HCT116 (cell line): ENCODE data around the gene AGAP1. TPM values are rescaled to one million over a fixed set of nuclear protein-coding genes. Genes with fewer than 3 reads are reported as not detected.
A peak's percentile ranks its signal among the peaks of the same experiment; 100 is the strongest.

ENCODE experiments used
- ATAC-seq: fragments of 200-7000 bp; cut with Tn5 transposase; 2 replicates; pipeline ENCODE4 v1.9.1; 2020; ENCODE audit warnings: mild to moderate bottlenecking, moderate library complexity
- BruUV-seq: library from RNA; stranded (reverse); fragments of 400-500 nt; replicated peaks from 2 replicates; lab custom pipeline; 2021; lab: Mats Ljungman, UMichigan
- CTCF ChIA-PET: fragments of 300-600 bp; sonication (Branson Sonifier 250); formaldehyde crosslinking; loops from one replicate; lab custom pipeline; 2021; ENCODE audit warnings: antibody characterized with exemption; lab: Charles Lee
- POLR2A ChIA-PET: fragments of 300-600, 350-600 bp; sonication (Branson Sonifier 250); formaldehyde crosslinking; loops from one replicate; lab custom pipeline; 2021; ENCODE audit warnings: antibody characterized with exemption; lab: Charles Lee
- RAD21 ChIA-PET, 2 experiments: fragments of 300-600 bp; sonication (Branson Sonifier 250); formaldehyde crosslinking; loops; one replicate each; lab custom pipeline; 2023; ENCODE audit warnings: low total read pairs in 2 of 2; ENCODE audit not compliant: uncharacterized antibody in 2 of 2, unreplicated experiment in 2 of 2, low non-redundant PET in 1 of 2; lab: Charles Lee
- DNase-seq: peaks from one replicate; pipeline ENCODE4 v3.0.0-alpha.2; 2010; ENCODE audit warnings: low read depth, low spot score
- H2AFZ ChIP-seq: fragments of 200-600 bp; shearing (Covaris generic), sonication (generic); 2 replicates; pipeline ENCODE4 v1.6.1; 2017; ENCODE audit warnings: low read depth, mixed run types, mixed read lengths, antibody characterized with exemption, low read length; ENCODE audit not compliant: poor library complexity, severe bottlenecking
- H3K27ac ChIP-seq: 2 replicates; pipeline ENCODE4 v1.5.1; 2012; ENCODE audit warnings: low read depth, low read length
- H3K27me3 ChIP-seq: fragments of 200-600 bp; sonication (generic); 2 replicates; pipeline ENCODE4 v1.6.1; 2016; ENCODE audit warnings: mixed run types, low read length, mixed read lengths; ENCODE audit not compliant: insufficient read depth
- H3K36me3 ChIP-seq, 2 experiments: fragments of 200-500 bp in 1 of 2; fragments of 200-600 bp in 1 of 2; sonication (Bioruptor generic) in 1 of 2; sonication (generic) in 1 of 2; 2 replicates each; pipeline versions ENCODE4 v1.5.1 to v1.6.1; 2014 to 2016; ENCODE audit warnings: low read length in 2 of 2, inconsistent platforms in 1 of 2, mixed read lengths in 1 of 2, mixed run types in 1 of 2; ENCODE audit not compliant: insufficient read depth in 2 of 2, control insufficient read depth in 1 of 2
- H3K4me1 ChIP-seq, 2 experiments: fragments of 200-600 bp in 1 of 2; sonication (generic) in 1 of 2; 2 replicates each; pipeline versions ENCODE4 v1.5.1 to v1.6.1; 2012 to 2017; ENCODE audit warnings: low read length in 2 of 2, inconsistent platforms in 1 of 2, mild to moderate bottlenecking in 1 of 2, mixed read lengths in 1 of 2, mixed run types in 1 of 2, moderate library complexity in 1 of 2; ENCODE audit not compliant: insufficient read depth in 2 of 2, control insufficient read depth in 1 of 2
- H3K4me2 ChIP-seq: fragments of 200-600 bp; sonication (generic); 2 replicates; pipeline ENCODE4 v1.6.1; 2017; ENCODE audit warnings: mixed run types, low read length, mixed read lengths
- H3K4me3 ChIP-seq, 2 experiments: fragments of 200-600 bp in 1 of 2; sonication (generic) in 1 of 2; replicated peaks in 1 of 2; 2 replicates each; pipeline ENCODE4 v1.5.1; 2011 to 2016; ENCODE audit warnings: low read length in 2 of 2, control low read depth in 1 of 2, low read depth in 1 of 2, mild to moderate bottlenecking in 1 of 2, mixed read lengths in 1 of 2, mixed run types in 1 of 2
- H3K79me2 ChIP-seq: fragments of 200-600 bp; sonication (generic); 2 replicates; pipeline ENCODE4 v1.6.1; 2017; ENCODE audit warnings: mild to moderate bottlenecking, mixed run types, low read length, moderate library complexity, mixed read lengths; ENCODE audit not compliant: insufficient read depth
- H3K9ac ChIP-seq: fragments of 200-600 bp; sonication (generic); 2 replicates; pipeline ENCODE4 v1.6.1; 2016; ENCODE audit warnings: low read length, mixed read lengths
- H3K9me2 ChIP-seq: fragments of 200-600 bp; sonication (generic), shearing (Covaris generic); 2 replicates; pipeline ENCODE4 v1.6.1; 2017; ENCODE audit warnings: mixed run types, mild to moderate bottlenecking, moderate library complexity; ENCODE audit not compliant: insufficient read depth
- H3K9me3 ChIP-seq, 2 experiments: fragments of 200-500 bp in 1 of 2; fragments of 200-600 bp in 1 of 2; sonication (Bioruptor generic) in 1 of 2; sonication (generic) in 1 of 2; 2 replicates each; pipeline ENCODE4 v1.6.1; 2014 to 2017; ENCODE audit warnings: low read length in 2 of 2, mixed read lengths in 2 of 2, inconsistent platforms in 1 of 2, low read depth in 1 of 2, mild to moderate bottlenecking in 1 of 2, mixed run types in 1 of 2, moderate library complexity in 1 of 2; ENCODE audit not compliant: control insufficient read depth in 1 of 2, insufficient read depth in 1 of 2
- H4K20me1 ChIP-seq: fragments of 200-600 bp; sonication (generic), shearing (Covaris generic); 2 replicates; pipeline ENCODE4 v1.6.1; 2017; ENCODE audit warnings: mixed run types, mild to moderate bottlenecking, moderate library complexity; ENCODE audit not compliant: insufficient read depth
- ATF3 ChIP-seq: IDR thresholded peaks from 2 replicates; pipeline ENCODE4 v1.6.1; 2012
- CBX3 ChIP-seq: IDR thresholded peaks from 2 replicates; pipeline ENCODE4 v1.6.1; 2012; ENCODE audit warnings: low read depth
- CEBPB ChIP-seq: IDR thresholded peaks from 2 replicates; pipeline ENCODE4 v1.6.1; 2012; ENCODE audit warnings: low read depth
- CTCF ChIP-seq, 3 experiments: fragments of 200-600 bp in 1 of 3; sonication (generic) in 1 of 3; IDR thresholded peaks in 2 of 3; conservative IDR thresholded peaks in 1 of 3; 2 replicates each; pipeline ENCODE4 v1.5.1; 2012 to 2017; ENCODE audit warnings: low read depth in 2 of 3, low read length in 2 of 3, antibody characterized with exemption in 1 of 3, borderline replicate concordance in 1 of 3, control low read depth in 1 of 3, mild to moderate bottlenecking in 1 of 3, mixed read lengths in 1 of 3, mixed run types in 1 of 3, moderate library complexity in 1 of 3; ENCODE audit not compliant: insufficient read depth in 1 of 3
- EZH2phosphoT487 ChIP-seq: fragments of 200-600 bp; IDR thresholded peaks from 2 replicates; pipeline ENCODE4 v1.6.1; 2018; ENCODE audit warnings: antibody characterized with exemption, borderline replicate concordance
- JUND ChIP-seq: IDR thresholded peaks from 2 replicates; pipeline ENCODE4 v1.6.1; 2012
- MAX ChIP-seq: IDR thresholded peaks from 2 replicates; pipeline ENCODE4 v1.6.1; 2012
- RAD21 ChIP-seq: IDR thresholded peaks from 2 replicates; pipeline ENCODE4 v1.6.1; 2012; ENCODE audit warnings: low read depth, mild to moderate bottlenecking
- YY1 ChIP-seq: IDR thresholded peaks from 2 replicates; pipeline ENCODE4 v1.6.1; 2011; ENCODE audit warnings: low read length, low read depth, moderate library complexity, mild to moderate bottlenecking; ENCODE audit not compliant: insufficient replicate concordance; ENCODE audit errors: extremely low read depth
- ZNF274 ChIP-seq: fragments of 200-500 bp; sonication (Bioruptor generic); IDR thresholded peaks from 2 replicates; pipeline ENCODE4 v1.6.1; 2014; ENCODE audit warnings: mild to moderate bottlenecking, low read depth, low read length, inconsistent platforms
- intact Hi-C: fragments of 100-400 bp; cut with micrococcal nuclease; formaldehyde crosslinking; loops from 2 replicates; pipeline ENCODE4 v1.10.0; 2022
- total RNA-seq: library from RNA; stranded (reverse); gene quantifications from one replicate; pipeline ENCODE4 v1.2.1, GENCODE V29; 2021; ENCODE audit not compliant: unreplicated experiment

The AGAP1 gene
- total RNA-seq, 1 experiment from 2014 or later, result 43.8 TPM

GRCh38 chr2:235765181-235765820 lies 271.5 kb downstream of the AGAP1 start:
- POLR2A ChIA-PET, result no interaction called here
- TF ChIP-seq ZNF274, result no peak
- TF ChIP-seq YY1, result no peak
- no peak for TF ChIP-seq ATF3
- peak; percentile 31; the same call in 1 of the 2 replicates for TF ChIP-seq JUND
- TF ChIP-seq CBX3, result no peak
- no peak for TF ChIP-seq CTCF (IDR thresholded peaks at IDR 0.05 in 2 of 3, conservative IDR thresholded peaks at IDR 0.05 in 1 of 3; ENCODE audit: borderline replicate concordance in 1 of 3, insufficient read depth in 1 of 3, low read depth in 2 of 3, low read length in 2 of 3)
- no peak for TF ChIP-seq EZH2phosphoT487
- TF ChIP-seq RAD21, result no peak
- TF ChIP-seq MAX, result peak; percentile 40
- TF ChIP-seq CEBPB, result no peak
- TF ChIP-seq, all 23 proteins: peak for 2
- H3K36me3 ChIP-seq, result peaks cover 0 to 4% of the 10 kb centered on the region in 2 experiments; a peak in 1 of 4 replicates
- H3K4me1 ChIP-seq, result peaks cover 0 to 15% of the 10 kb centered on the region in 2 experiments; a peak in 2 of 4 replicates
- no peak overlapping the region for H2AFZ ChIP-seq
- BruUV-seq, result no TSS peak
- peak; percentile 55 for DNase-seq
- no peaks in the 10 kb centered on the region; the same call in 1 of the 2 replicates for H3K79me2 ChIP-seq
- CTCF ChIA-PET, result interaction anchor here (0.8 to 2.5 kb wide), 11 partner anchors 9 to 423 kb away, joined by 3 to 25 read pairs (median 5); no protein-coding TSS in a partner anchor
- no peaks in the 10 kb centered on the region for H3K27me3 ChIP-seq
- intact Hi-C loops, result no loop called here
- peak overlapping the region; percentile 50 for H3K4me2 ChIP-seq
- no peak overlapping the region for H3K4me3 ChIP-seq
- RAD21 ChIA-PET, result no interaction called here
- no peaks in the 10 kb centered on the region for H3K9me3 ChIP-seq
- peak; percentile 82 for ATAC-seq
- H3K9ac ChIP-seq, result peak overlapping the region; percentile 42
- peak overlapping the region; percentile 26; the same call in 1 of the 2 replicates for H3K27ac ChIP-seq
- H3K9me2 ChIP-seq, result no peaks in the 10 kb centered on the region
- no peaks in the 10 kb centered on the region for H4K20me1 ChIP-seq
